ENCODE data around the gene CD27.
"Not testable (repeated sequence)": the region's sequence is repeated elsewhere in the genome, so short reads cannot be mapped to it uniquely, and the experiment has no call there.

Gene CD27

DNA sequence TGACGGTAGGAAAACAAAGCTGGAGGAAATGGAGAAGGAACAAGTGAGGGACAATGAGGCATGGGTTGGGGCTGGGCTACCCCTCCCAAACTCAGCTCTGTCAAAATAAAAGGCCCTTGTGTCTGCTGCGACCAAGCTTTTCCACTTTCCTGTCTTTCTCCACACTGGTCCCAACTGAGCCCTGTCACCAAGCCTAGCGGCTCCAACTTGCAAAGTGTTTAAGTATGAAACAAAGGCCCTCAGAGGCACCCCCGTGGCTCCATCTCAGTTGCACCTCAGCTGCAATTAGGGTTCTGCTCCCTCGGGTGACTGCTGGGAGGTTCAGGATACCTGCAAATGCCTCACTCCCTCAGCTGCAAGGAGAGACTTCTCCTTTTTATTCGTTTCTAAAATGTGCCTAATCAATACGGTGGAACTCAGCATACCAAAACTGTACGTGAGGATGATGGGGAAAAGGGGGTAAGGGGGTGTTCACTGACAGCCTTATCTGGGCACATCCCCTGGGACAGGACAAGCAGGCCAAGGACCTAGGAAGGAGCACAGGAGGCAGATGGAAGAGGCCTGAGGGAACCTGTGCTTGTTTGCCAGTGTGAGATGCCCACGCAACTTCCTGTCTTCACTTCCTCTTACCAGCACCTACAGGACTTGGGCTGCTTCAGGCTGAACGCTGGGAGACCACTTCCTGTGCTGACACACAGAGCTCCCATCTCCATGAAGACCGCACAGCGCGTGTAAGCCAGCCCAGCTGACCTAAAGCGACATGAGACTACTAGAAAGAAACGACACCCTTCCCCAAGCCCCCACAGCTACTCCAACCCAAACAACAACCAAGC lies 16.9 kb downstream of the CD27 start:
- DNase-seq, result peak; percentile 82

DNA sequence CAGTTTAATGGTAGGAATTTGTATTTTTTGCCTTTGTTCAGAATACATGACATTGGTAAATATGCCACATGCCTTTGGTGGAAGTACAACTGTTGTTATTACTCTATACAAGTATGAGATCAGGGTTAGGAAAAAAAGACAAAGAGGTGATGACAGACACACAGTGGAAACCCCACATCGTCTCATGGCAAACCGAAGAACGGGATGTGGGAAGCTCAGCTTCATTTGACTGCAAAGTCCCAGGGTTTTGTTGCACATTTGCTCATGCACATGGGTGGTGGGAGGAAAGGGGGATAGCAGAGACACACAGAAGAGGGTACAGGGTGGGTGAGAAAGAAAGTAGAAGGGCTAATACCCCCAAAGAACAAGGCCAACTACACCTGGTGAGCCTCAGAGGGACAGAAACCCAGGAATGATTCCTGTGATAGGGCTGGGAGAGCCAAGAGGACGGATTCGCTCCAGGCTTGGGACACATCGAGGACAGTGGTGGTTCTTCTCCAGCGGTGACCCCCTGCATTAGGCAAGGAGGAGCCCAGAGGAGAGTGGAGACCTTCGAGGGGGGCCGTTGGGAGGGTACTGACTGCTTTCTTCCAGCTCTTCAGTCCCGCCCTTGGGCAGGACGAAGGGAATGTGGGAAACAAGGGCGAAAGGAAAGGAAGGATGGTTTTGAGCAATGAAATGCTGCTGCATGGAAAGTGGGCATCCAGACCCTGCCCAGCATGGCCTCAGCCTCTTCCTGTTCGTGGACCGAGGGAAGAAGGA lies 17.7 kb downstream of the CD27 start:
- DNase-seq, result no peak

DNA sequence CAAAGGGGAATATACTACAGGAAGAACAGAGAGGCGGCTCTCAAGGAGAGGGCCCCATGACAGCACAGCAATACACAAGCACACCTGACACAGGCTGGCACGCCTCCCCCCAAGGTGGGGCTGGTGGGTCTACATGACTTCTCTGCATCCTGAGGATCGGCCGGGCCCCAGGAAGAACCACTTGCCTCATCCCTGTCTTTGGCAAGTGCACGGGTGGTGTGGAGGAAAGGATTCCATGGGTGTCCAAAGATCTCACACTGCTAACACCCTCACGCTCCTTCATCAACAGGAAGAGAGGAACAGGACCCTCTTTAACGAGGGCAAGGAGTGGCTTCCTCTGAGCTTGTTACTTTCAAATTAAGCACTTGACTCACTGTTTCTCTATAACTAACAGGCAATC lies 18.5 kb downstream of the CD27 start:
- DNase-seq, result no peak

DNA sequence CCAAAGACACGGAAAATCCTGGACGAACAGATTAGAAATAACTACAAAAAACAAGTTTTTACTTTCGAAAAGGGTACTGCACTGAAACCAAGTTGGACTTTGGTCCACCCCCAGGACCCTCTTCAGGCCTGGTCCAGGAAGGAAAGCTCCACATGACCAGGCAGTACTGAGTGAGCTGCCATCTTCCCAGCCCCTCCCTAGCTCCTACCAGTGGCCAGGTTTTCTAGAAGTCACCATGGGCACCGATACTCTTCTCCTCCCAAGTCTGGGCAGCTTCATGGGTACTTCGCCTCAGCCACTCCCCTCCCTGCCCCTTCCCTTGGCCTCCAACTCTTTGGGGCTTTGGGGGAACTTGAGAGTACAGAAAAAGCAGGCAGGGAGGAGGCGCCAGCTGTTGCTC lies 19.1 kb downstream of the CD27 start:
- DNase-seq, result no peak

DNA sequence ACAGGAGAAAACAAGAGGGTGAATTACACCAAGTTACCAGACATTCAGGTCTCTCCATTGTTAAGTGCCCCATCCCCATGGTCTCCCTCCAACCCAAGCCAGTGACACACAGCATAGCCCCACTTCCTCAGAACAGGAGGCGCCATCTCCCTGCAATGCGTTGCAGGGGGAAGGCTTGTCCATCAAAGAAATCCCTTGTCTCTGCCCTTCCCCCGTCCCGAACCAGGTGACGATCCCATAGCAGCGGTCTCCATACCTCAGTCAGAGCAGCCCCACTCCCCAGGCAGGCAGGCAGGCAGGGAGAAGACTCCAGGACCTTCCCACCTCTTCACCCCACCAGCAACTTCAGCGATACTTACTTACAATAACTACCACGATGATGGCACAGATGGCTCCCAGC lies 19.8 kb downstream of the CD27 start:
- DNase-seq, result no peak

DNA sequence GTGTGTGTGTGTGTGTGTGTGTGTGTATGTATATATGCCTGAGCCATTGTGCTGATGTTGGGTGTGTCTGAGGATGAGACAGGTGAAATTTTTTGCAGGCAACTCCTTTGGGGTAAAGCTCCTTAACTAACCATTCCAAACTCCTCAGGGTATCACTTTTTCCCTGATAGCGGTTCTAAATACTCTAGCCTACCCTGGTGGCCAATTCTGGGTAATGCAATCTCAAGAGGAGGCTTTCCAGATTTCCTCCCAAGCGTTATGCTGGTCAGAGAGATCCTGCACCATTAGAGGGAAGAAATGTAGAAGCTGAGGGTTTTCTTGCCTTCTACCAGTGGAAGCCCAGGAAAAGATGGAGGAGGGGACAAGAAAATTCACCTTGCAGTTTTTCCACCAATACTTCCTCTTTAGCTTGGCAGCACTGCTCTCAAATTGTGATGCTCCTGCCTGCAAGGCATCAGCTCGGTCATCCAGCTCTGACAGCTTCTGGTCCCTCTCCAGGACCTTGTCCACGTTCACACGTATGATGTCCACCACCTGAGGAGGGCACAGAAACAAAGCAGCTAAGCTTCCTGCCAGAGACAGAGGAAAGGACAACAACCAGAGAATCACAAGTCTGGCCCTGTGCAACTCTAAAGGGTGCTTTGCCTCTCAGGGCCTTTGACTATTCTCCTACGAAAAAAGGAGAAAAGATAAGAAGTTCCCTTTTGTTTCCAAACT lies 20.9 kb downstream of the CD27 start:
- DNase-seq, result no peak

DNA sequence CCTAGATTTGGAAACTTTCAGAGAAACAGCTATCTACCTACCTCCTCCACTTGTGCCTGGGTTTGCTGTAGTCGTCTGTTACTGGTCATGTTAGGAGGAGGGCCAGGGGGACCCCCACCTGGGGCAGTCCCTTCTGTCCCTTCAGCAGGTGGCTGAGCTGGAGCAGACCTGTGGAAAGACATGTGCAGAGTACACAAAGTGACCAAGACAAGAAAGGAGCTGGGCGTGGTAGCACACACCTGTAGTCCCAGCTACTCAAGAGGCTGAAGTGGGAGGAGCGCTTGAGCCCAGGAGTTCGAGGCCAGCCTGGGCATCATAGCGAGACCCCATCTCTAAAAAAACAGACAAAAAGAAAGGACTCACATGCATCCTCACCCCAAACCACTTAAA lies 21.4 kb downstream of the CD27 start:
- DNase-seq, result no peak

DNA sequence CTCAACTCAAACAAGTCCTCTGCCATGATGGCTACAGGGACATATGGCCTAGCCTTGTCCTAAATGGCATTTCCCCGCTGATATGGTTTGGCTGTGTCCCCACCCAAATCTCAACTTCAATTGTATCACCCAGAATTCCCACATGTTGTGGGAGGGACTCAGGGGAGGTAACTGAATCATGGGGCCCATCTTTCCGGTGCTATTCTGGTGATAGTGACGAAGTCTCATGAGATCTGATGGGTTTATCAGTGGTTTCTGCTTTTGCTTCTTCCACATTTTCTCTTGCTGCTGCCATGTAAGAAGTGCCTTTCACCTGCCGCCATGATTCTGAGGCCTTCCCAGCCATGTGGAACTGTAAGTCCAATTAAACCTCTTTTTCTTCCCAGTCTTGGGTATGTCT lies 22.0 kb downstream of the CD27 start:
- not testable (repeated sequence) for DNase-seq

DNA sequence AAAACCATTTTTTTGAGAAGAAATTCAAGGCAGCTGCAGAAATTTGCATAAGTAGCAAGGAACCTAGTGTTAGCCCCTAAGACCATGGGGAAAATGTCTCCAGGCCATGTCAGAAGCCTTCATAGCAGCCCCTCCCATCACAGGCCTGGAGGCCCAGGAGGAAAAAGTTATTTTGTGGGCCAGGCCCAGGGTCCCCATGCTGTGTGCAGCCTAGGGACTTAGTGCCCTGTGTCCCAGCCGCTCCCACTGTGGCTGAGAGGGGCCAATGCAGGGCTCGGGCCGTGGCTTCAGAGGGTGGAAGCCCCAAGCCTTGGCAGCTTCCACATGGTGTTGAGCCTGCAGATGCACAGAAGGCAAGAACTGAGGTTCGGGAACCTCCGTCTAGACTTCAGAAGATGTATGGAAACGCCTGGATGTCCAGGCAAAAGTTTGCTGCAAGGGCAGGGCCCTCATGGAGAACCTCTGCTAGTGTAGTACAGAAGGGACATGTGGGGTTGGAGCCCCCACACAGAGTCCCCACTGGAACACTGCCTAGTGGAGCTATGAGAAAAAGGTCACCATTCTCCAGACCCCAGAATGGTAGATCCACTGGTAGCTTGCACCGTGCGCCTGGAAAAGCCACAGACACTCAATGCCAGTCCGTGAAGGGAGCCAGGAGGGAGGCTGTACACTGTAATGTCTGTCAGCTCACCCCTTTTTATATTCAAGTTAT lies 23.0 kb downstream of the CD27 start:
- not testable (repeated sequence) for DNase-seq

DNA sequence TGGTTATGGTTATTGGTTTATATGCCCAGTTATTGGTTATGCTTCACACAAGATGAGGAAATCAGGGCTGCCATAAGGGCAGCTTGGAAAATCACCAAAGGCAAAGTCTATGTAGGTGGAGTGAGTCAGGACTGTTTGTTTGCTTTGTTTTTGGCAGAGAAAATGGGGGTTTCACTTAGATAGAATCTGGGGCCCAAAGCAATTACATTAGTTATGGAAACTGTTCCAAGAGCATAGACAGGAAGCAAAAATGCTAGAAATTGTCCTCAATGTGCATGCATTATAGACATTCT lies 23.5 kb downstream of the CD27 start:
- DNase-seq, result no peak

DNA sequence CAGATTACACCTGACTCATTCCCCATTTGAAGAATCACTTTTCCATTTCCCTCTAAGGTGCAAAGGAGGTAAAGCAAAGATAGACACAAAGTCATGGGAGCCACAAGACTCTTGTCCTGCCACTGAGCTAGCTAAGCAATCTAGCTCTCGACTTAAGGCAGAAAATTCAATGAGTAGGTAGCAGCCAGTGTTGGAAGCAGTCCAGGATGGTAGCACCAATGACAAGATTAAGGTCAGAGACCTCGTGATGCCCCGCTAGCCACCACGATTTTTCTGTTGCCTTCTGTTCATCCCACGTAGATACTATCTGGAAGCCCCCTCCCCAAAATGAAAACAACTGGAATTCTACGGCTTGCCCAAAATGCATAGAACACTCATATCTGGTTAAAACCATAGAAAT lies 24.3 kb downstream of the CD27 start:
- DNase-seq, result no peak

DNA sequence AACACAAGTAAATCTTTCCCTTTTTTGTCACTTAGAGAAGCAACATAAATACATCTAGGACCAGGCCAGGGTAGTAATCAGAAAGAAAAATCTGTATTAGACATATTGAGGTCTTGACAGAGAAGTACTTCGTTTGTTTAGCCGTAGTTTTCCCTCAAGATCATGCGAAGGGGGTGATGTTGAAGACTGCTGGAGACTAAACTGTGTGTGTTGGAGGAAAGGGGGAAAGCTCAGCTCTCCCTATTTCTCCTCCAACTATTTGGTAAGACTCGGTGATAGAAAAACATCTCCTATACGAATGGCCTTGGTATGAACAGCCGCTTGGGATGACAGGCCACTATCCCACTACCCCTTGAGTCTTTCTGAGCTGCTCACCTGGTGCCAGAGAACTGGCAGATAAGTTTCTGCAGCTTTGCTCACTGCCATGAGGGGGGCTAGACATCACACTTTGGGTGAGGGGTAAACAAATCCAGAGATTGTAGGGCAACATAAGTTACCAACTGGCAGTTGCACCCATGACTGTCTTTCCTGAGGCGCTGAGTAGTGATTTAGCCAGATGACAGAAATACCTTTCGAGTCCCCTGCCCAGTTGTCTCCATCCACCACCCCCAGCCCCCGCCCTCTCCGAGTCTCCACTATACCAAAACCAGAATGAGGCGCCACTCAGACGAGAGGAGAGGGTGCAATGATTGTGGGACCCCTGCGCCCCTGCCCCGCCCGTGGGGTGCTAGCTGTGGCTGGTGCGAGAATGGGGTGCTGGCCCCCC lies 25.0 kb downstream of the CD27 start:
- peak; percentile 28 for DNase-seq

DNA sequence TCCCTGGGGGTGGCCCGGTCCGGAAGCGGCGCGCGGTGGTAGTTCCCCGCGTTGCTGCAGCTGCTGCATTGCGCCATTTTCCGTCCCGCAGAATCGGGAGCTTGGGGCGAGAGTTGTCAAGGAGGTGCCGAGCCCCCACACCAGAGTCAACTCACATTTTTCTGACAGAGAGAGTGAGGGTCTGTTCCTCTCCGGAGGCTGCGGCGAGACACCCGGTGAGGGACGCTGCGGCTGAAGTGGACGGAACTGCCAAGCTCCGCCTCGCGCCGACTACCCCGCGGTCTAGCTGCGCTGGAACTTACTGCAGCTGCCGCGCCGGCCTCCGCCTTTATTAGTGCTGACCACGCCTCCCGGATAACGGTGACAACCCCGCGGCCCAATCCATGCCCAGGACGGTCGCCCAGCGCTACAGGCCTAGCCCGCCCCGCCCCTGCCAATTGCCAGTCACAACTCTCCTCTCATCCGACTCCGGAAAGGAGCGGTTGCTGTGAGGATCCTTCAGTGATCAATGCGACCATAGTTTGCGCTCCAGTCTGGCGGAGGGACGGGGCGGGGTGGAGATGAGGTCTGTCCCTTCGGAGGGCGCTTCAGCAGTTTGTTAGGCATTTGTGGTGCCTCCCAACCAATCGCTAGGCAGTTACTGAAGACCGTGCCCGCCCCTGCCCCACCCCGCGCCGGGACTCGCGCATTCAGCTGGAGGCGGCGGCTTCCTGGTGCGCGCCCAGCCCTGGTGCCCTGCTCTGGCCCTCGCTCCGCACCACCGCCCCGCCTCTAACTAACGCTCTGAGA lies 25.8 kb downstream of the CD27 start, which contains the start of gene VAMP1:
Gene VAMP1, minus strand, starts transcription at position 303 of the 789 bp plus-strand sequence. Its CDS starts 146 bp downstream, at position 157.
- peak; percentile 97 for DNase-seq

DNA sequence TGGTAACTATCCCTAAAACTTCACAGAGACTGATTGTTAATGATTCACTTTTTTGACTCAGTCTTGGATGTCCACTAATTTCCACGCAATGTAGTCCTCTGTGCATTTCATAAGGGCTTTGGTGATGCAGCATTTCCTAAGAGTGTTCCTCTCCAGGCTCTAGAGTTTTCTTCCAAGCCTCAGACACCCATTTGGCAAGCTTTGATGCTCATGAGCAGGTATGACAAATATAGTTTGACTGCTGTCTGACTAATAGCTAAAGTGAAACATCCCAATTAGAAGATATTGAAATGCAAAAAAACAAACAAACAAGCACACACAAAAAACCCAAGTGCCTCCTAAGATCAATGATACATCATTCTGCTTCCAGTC lies 27.2 kb downstream of the CD27 start:
- no peak for DNase-seq

DNA sequence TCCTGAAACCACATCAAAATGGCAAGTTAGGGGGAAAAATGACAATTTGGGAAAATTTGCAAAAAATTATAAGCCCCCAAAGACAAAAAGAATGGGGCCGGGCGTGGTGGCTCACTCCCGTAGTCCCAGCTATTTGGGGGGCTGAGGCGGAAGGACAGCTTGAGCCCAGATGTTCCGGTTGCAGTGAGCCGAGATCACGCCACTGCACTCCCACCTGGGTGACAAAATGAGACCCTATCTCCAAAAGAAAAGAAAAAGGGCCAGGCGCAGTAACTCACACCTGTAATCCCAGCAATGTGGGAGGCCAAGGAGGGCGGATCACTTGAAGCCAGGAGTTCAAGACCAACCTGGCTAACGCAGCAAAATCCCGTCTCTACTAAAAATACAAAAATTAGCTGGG lies 27.7 kb downstream of the CD27 start:
- no peak for DNase-seq

DNA sequence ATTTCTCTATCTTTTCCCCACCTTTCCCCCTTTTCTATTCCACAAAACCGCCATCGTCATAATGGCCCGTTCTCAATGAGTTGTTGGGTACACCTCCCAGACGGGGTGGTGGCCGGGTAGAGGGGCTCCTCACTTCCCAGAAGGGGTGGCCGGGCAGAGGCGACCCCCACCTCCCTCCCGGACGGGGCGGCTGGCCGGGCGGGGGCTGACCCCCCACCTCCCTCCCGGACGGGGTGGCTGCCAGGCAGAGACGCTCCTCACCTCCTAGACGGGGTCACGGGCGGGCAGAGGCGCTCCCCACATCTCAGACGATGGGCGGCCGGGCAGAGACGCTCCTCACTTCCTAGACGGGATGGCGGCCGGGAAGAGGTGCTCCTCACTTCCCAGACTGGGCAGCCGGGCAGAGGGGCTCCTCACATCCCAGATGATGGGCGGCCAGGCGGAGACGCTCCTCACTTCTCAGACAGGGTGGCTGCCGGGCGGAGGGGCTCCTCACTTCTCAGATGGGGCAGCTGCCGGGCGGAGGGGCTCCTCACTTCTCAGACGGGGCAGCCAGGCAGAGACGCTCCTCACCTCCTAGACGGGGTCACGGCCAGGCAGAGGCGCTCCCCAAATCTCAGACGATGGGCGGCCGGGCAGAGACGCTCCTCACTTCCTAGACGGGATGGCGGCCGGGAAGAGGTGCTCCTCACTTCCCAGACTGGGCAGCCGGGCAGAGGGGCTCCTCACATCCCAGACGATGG lies 30.6 kb downstream of the CD27 start:
- not testable (repeated sequence) for DNase-seq

DNA sequence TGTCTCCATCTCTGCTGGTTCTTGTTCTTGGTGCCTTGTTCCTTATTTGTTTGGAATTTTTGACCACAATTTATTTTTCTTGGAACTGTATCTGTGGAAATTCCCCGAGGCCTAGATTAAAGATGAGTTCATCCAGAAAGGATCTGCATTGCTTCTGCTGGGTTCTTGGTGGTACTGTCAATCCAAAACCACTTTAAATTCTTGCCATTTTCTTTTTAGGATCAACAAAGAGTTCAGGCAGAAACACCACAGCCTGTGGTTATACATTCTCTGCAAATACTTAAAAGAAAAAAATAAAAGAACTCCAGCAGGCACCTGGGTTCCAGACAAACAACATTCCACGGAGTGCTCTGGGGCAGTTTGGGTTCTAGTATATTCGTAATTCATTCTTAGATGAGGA lies 31.7 kb downstream of the CD27 start:
- no peak for DNase-seq

DNA sequence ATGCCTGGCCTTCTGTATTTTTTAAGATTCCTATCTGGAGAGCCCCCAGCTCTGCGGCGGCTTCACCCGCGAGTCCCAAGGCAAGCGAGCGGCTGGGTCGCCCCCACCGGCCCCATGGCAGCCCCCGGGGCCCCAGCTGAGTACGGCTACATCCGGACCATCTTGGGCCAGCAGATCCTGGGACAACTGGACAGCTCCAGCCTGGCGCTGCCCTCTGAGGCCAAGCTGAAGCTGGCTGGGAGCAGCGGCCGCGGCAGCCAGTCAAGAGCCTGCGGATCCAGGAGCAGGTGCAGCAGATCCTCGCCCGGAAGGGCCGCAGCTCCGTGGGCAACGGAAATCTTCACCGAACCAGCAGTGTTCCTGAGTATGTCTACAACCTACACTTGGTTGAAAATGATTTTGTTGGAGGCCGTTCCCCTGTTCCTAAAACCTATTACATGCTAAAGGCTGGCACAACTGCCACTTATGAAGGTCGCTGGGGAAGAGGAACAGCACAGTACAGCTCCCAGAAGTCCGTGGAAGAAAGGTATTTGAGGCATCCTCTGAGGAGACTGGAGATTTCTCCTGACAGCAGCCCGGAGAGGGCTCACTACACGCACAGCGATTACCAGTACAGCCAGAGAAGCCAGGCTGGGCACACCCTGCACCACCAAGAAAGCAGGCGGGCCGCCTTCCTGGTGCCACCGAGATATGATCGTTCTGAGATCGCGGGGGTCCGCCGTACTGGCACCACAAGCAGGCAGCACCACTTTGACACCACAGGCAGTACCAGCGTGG lies 33.0 kb downstream of the CD27 start:
- not testable (repeated sequence) for DNase-seq

DNA sequence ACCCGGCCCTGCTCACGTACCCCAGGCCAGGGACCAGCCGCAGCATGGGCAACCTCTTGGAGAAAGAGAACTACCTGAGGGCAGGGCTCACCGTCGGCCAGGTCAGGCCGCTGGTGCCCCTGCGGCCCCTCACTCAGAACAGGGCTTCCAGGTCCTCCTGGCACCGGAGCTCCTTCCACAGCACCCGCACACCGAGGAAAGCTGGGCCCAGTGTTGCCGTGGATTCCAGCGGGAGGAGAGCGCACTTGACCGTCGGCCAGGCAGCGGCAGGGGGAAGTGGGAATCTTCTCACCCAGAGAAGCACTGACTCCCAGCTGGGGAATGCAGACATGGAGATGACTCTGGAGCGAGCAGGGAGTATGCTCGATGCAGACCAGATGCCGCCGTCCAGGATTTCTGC lies 33.7 kb downstream of the CD27 start:
- DNase-seq, result no peak

DNA sequence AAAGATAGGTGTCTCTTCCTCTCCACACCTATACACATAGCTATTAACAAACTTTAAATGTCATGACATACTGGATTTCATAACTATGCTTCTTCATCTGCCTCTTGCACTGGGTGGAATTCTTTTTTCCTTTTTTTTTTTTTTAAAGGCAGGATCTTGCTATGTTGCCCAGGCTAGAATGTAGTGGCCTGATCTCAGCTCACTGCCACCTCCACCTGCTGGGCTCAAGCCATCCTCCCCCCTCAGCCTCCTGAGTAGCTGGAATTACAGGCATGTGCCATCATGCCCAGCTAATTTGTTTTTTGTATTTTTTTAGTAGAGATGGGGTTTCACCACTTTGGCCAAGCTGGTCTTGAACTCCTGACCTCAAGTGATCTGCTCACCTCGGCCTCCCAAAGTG lies 43.5 kb downstream of the CD27 start:
- DNase-seq, result no peak
